Germinal center (tissue), 1 donor: Measurements from ENCODE around the gene ACVR1B.

Experiments used
- DNase-seq: peaks from one replicate; pipeline ENCODE4 v3.0.0; 2012; ENCODE audit warnings: mixed read lengths, low spot score

Gene ACVR1B

DNA sequence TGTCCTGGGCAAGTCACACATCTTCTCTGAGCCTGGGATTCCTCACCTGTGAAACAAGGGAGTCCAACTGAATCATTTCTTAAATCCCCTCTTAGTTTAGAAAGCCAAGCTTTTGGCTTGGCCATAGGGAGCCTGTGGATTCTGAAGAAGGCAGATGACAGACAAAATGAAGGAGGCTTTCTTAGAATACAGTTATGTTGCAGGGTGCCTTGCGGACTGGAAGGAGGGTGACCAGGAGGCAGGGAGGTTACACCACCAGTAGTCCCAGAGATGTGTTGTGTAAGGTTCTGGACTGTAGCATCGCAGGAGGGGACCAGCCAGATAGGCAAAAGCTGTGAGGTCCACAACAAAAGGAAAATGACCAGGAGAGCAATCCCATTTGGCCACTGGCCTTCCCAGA is 8.2 kb upstream of the ACVR1B start:
- DNase-seq, result no peak

DNA sequence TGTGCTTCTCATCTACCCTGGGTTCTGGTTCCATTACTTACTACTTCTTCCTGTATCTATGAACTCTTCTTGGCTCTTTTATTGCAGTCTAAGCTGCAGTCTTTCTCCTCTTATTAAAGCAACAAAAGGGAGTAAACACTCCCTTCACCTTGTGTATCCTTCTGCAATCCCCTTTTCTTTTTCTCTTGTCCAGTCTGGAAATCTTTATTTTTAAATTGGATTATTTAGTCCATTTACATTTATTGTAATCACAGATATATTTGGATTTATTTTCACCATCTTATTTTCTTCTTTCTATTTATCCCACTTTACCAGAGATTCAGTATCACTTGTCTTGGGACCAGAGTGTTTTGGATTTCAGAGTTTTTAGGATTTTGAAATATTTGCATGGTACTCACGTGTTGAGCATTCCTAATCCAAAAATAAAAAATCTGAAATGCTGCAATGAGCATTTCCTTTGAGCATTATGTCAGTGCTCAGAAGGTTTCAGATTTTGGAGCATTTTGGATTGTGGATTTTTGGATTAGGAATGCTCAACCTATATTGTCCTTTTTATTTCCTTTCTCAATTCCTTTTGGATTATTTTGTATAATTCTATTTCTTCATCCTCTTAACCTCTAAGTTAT is 6.8 kb upstream of the ACVR1B start:
- no peak for DNase-seq

DNA sequence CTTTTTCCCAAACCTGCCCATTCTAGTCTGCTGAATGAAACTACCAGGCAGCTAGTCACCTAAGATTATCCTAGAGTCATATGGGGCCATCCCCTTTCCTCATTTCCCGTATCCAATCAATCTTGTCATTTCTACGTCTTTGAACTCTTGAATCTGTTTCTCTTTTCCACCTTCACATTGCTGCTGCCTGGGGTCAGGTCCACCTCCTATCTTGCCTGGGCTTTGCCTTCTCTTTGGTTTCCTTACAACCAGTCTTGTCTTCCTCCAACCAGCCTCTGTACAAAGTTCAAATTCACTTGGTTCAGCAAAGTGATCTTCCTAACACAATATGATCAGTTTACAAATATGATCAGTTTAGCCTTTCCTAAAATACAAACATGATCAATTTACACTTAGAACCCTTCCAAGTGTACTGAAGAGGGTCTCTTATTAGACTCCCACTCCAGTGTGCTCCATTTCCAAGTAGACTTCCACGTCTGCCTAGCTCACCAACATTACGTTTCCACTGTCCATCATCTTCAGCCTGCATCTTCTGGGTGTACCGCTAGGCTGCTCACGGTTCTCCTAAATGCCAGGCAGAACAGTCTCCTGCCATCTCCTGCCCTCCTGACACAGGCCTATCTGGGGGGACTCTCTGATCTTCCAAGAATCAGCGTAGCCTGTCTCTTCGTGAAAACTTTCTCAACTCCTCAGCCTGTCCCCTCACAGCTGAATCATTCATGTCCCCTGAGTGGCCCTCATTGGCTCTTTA is 4.1 kb upstream of the ACVR1B start:
- DNase-seq, result no peak

DNA sequence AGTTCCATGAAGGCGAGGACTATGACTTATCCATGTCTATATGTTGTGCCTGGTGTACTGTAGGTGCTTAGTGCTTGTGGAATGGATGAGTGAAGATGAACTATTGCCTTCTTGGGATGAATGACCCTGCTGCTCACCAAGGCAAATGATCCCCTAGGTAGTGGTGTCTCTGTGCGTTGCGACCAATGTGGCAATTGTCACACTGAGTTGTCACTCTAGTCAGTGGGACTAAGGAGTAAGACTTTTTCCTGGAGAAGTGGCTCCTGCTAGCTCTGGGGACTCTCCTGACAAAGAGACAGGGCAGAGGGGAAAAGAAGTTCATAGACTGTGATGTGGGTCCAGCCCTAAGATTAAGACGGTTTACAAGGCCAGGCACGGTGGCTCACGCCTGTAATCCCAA is 3.4 kb upstream of the ACVR1B start:
- no peak for DNase-seq

DNA sequence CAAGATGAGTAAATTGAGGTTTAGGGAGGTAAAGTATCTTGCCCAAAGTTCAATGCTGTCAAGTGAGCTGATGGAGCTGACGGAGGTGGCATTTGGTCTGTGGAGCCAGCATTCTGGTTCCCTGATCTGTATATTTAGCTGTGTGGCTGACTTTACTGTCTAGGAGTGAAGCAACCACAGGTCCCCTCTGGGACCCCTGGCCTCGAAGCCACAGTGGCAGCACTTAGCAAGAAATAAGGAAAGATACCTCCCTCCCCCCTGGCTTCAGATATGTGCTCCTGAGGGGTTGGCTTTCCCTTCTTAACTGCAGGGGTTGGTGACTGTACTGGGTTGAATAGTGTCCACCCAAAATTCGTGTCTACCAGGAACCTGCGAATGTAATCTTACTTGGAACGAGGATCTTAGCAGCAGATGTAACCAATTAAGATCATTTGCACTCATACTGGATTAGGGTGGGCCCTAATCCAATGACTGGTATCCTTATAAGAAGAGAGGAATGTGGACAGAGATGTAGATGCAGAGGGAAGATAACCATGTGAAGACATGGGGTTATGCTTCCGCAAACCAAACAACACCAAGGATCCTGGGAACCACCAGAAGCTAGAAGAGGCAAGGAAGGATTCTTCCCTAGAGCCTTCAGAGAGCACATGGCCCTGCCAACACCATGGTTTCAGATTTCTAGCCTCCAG is 2.0 kb upstream of the ACVR1B start:
- no peak for DNase-seq

DNA sequence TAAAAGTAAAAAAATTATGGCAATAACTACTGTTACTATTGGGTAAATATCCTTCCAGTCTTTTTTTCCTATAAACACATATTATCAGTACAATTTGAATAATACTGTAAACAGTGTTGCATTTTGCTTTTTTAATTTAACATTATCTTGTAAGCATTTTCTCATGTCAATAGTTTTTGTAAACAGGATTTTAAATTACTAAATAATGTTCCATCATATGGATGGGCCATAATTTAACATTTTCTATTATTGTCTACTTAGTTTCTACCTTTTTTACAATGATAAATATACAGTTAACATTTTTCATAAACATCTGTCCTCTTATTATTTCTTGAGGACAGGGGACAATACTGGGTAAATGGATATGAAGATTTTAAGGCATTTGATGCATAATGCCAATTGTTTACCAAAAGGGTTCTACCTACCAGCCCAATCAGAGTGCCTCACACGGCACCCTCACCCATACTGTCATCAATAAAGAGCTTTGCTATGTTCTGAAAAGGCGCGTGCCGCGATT is 759 bp upstream of the ACVR1B start:
- DNase-seq, result no peak

DNA sequence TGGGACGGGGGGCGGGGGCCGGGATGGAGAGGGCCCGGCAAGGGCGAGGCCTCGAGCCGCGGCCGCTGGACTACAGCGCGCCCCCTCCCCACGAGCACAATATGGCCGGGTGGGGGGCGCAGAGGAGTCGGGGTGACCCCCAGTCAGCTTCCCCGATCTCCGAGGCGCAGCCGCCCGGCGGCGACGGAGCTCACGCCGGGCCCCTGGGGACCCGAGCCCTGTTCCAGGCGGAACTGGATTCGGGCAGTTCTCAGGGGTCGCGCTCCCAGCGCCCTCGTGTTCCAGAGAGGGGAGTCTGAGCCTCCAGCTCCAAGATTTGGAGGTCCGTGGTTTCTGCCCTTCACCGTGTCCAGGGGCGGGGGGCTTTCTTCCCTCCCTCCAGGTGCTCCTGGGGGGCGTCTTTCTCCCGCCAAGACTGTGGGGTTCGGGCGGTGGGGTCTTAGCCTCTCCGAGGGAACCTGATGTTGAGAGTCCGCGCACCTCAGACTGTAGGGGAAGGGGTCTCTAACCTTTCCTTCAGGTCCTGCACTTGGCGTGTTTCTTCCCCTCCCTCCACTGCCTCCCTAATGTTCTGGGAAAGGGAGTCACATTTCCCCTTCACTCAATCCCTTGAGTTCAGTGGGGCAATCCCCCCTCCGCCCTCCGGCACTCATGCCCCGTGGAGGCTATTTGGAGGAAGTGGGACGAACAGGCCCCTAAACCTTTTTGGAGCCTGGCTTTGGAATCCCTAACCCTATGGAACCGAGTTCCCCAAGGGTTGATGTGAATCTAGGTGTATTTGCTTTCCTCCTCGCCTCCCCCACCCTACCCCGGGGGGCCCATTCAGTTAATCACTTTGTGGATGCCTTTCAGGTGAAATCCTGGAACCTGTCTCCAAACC is 584 bp downstream of the ACVR1B start:
- DNase-seq, result no peak

DNA sequence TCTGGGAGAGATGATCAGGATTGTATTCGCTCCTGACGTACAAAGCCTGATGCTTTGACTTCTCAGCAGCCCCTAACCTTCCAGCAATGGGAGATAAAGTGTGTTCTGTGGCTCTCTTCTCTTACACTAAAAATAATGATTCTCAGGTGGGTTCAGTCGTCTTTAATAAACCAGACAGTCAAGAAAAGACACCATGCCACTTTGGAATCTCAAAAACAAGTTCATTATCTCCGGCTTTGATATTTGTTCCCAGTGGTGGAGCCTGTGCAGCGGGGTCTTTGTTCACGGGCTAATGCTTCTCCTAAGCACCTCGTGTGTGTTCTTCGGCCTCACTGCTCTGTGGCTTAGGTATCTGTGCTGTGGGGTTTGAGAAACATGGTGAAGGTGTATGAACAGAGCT is 1.6 kb downstream of the ACVR1B start:
- no peak for DNase-seq

DNA sequence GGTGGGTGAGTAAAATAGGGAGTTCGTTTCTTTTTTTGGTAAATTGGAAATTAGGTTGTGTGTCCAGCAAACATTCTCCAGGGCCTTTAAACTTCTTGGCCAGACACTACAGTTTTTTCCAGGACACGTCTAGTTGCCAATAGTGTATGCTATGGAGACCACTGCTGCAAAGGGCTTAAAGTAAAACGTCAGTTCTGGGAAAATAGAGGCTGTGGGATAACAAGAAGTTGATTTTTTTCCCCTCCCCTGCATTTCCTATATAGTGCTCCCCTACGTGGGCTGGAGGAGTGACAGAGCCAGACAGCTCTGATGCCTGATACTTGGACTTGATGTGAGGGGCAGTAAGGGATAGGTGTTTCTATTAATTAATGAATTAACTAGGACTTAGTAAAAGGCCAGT is 2.4 kb downstream of the ACVR1B start:
- DNase-seq, result no peak

DNA sequence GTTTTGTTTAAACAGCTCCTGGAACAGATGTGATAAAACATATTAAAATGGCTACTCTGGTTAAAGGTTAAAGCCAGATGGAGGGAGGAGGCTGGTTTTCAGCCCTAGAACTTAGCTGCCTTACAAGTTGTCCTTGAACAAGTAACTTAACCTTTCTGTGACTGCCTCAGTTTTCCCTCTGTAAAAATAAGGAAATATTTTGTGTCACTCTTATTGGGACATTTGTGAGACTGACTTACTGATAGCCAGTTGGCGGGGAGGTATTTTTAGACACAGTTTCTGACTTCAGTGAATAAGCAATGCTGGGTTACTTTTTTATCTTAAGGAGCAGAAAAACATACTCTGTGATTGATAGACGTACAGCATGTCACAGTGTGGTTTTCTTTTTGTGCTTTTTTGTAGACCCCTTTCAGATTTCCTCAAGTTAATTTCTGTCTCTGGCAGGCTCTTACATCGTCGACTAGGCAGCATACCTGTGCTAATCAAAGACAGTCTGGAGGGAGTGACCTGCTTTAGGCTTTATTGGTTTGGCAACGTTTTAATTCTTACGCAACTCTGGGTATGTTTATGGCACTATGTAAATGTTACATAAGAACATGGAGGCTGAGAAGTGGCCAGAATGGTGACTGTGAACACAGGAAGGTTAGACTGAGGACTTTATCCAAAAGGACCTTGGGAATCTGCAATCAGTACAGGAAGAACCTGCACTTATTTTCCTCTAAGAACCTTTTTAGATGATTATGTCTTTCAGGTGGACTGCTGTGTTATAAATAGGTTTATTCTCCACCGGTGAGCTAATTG is 3.3 kb downstream of the ACVR1B start:
- no peak for DNase-seq

DNA sequence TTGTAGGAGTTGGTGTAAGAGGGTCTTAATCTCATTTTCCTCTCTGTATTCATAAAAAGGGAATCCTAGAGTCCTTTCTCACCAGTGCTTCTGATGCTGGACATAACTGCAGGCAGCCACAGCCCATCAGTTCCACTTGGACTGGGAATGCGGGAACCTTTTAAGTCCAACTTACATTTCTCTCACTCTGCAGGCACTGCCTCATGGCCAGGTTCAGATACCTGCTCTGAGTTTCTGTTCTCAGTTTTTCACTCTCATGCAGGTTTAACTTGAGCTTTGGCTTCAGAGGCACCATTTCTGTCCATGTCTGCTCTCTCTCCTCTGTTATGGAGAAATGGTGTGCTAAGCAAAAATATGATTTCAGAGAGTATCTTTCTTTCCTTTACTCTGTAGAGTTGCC is 4.2 kb downstream of the ACVR1B start:
- DNase-seq, result no peak

DNA sequence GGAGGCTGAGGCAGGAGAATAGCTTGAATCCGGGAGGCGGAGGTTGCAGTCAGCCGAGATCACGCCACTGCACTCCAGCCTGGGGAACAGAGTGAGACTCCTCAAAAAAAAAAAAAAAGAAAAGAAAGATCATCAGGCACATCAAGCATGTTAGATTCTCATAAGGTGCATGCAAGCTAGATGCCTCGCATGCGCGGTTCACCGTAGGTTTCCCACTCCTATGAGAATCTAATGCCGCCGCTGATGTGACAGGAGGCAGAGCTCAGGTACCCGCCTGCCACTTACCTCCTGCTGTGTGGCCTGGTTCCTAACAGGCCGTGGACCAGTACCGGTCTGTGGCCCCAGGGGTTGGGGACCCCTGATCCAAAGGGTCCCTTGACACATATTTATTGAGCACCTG is 7.0 kb downstream of the ACVR1B start:
- no peak for DNase-seq

DNA sequence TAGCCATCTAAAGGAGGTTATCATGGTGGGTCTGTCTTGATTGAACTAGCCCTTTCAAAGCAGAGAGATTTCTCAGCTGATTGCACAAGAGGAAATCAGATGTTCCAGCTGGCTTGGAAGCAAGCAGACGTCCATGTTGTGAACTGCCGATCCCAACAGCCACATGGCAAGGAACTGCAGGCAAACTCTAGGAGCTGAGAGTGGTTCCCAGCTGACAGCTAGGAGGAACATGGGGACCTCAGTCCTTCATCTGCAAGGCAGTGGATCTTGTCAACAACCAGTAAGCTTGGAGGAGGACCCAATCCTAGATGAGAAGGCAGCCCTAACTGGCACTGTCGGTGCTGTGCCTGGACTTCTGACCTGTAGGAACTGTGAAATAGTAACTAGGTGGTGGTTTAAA is 7.7 kb downstream of the ACVR1B start:
- no peak for DNase-seq

DNA sequence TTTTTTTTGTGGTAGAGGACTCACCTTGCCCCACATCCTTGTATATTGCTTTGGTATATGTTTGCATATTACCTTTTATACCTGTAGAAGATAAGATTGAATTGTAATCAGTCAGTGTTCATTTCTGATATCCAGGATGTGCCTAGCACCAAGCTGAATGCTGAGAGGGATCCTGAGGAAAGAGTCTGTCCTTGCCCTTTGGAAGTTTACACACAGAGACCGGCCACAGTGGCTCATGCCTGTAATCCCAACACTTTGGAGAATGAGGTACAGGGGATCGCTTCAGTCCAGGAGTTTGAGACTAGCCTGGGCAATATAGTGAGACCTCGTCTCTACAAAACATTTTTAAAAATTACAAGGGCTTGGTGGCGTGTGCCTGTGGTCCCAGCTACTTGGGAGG is 8.4 kb downstream of the ACVR1B start:
- no peak for DNase-seq

DNA sequence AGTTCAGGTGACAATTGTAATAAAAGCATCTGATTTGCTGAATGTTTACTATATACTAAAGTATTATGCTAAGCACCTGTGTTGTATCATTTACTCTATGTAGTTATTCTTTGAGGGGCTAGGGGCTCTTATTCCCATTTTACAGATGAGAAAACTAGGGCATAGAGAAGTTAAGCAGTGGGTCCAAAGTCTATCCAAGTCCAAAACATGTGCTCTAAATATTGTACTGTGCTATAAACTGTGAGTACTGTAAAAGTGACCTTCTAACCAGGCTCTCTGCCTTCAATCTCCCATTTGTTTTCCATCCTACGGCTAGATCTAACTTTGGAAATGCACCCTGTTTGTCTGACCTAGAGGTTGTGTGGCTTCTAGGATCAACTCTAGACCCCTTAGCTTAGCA is 9.0 kb downstream of the ACVR1B start:
- no peak for DNase-seq

DNA sequence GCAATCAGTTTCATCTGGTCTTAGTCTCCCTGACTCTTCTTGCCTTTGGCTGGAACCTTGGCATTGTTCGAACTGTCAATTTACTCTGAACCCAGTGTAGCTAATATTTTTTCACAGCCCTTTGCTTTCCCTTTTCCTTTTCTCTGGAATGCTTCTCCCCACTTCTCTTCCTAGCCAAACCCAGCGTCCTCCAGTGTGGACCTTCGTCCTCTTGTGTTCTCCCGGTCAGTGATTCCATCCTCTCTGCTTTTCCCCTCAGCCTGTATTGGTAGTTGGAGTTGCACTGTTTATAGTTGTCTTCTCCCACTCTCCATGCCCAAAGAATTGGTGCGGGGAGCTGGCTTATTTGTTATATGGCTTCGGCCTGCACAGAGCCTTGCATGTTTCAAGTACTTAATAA is 9.4 kb downstream of the ACVR1B start:
- no peak for DNase-seq

DNA sequence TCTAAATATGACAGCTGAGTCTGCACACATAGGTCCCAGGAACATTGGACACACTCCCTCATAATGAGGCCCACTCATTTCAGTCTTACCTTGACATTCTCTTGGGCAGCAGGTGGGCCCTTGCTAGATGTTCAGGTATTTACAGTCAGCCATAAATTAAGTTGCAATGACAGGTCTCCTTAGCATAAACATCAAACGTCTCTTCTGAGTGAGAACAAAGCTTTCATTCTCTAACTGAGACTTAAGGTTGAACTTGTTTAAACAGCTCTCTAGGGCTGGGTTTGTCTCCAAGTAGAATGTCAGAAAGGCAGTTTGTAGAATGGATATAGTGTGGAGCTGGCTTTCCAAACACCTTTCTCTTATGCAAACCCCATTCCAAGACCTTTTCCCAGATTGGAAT is 10.3 kb downstream of the ACVR1B start:
- DNase-seq, result no peak

DNA sequence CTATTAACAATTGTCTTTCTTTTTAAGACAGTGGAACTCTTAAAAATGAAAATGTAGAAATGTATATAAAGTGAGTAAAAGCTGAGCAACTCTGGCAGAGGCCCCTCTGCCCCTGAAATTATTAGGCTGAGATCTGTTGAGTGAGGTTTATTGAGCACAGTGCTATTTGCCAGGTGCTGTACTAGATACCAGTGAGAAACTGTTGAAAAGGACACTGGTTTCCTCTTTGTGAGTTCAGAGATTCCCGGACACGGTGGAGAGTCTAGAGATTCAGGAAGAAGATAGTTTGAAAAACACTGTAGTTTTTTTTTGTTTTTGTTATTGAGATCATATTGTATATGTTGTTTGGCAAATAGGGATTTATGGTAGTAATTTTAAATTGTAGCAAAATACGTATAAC is 11.2 kb downstream of the ACVR1B start:
- no peak for DNase-seq

DNA sequence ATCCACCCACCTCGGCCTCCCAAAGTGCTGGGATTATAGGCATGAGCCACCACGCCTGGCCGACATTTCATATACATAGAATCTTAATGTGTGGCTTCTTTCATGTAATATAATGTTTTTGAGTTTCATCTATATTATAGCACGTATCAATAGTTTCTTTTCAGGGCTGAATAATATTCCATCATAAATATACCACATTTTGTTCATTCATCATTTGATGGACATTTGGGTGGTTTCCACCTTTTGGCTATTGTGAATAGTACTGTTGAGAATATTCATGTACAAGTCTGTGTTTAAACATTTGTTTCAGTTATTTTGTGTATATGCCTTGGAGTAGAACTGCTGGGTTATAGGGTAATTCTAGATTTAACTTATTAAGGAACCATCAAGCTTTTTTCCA is 12.0 kb downstream of the ACVR1B start:
- no peak for DNase-seq

DNA sequence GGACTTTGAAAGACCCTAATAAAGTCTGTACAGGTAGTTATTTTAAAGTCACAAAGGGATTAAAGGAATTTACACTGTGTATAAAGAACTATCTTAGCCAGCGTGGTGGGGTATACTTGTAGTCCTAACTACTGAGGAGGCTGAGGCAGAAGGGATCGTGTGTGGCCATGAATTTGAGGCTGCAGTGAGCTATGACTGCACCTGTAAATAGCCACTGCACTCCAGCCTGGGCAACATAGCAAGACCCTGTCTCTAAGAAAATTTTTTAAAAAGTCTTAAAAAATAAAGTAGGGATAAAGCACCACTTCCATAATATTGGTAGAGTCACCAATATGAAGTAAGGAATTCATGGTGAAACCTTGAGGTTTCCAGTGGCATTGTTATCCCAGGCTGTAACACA is 18.1 kb downstream of the ACVR1B start:
- no peak for DNase-seq

DNA sequence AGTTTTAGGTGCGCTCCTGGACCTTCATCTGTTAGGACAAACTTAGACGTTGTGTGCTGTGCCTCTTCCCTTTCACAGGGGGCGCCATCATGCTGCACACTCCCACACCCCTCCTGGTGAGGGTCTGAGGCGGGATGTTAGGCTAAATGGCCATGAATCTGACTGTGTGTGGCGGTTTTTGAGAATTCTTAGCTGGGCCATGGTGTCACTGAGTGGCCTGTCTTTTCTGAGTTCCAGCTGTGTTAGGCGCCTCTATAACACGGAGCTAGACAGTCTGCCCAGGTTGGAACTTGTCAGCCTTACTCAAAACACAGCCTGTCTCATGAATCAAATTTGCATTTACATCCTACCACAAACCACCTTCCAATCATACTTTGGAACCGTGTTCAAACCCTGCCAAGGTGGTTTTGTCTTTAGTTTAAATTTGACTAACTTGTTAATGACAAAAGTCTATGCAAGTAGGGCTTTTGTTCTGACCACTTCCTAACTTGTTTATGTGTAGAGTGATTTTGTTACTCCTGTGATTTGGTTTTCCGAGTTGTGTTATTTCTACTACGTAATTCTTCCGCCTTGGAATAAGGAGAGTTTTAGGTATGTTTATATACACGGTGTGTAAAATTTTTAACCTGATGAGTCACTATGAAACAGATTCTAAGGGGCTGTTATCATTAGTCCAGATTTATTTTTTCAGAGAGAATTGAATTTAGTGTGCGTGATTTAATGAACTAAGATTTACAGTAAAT is 19.6 kb downstream of the ACVR1B start:
- peak; percentile 55 for DNase-seq
